Naive B cell (primary cell): ENCODE measurements around the gene ARID1B. TPM values are rescaled to one million over a fixed set of nuclear protein-coding genes. Genes with fewer than 3 reads are reported as not detected.
A peak's percentile ranks its signal among the peaks of the same experiment; 100 is the strongest.

Source experiments
- ATAC-seq, 2 donors: fragments of 150-1000 bp; cut with Tn5 transposase; 2 replicates each; pipeline ENCODE4 v1.10.0; 2021; ENCODE audit warnings: low read depth in 2 of 2, mild to moderate bottlenecking in 2 of 2, moderate library complexity in 2 of 2
- DNase-seq: peaks from one replicate; pipeline ENCODE4 v3.0.0; 2022
- H3K27ac Mint-ChIP-seq, 6 donors: one replicate each; pipeline ENCODE4 v1.8.0; 2020 to 2022; ENCODE audit warnings: mild to moderate bottlenecking in 6 of 6, mixed read lengths in 6 of 6, moderate library complexity in 5 of 6, inconsistent platforms in 2 of 6
- H3K27me3 Mint-ChIP-seq, 3 donors: one replicate each; pipeline ENCODE4 v1.8.0; 2021 to 2022; ENCODE audit warnings: mixed read lengths in 3 of 3, mild to moderate bottlenecking in 1 of 3
- H3K36me3 Mint-ChIP-seq, 2 donors: one replicate each; pipeline ENCODE4 v1.8.0; 2020 to 2022; ENCODE audit warnings: mixed read lengths in 2 of 2, inconsistent platforms in 1 of 2, mild to moderate bottlenecking in 1 of 2
- H3K4me1 Mint-ChIP-seq, 3 donors: one replicate each; pipeline ENCODE4 v1.8.0; 2020 to 2022; ENCODE audit warnings: mixed read lengths in 3 of 3, inconsistent platforms in 1 of 3, mild to moderate bottlenecking in 1 of 3, moderate library complexity in 1 of 3
- H3K4me3 Mint-ChIP-seq, 8 donors: one replicate each; pipeline ENCODE4 v1.8.0; 2020 to 2022; ENCODE audit warnings: mild to moderate bottlenecking in 8 of 8, mixed read lengths in 8 of 8, moderate library complexity in 8 of 8, inconsistent platforms in 2 of 8
- H3K9me3 Mint-ChIP-seq, 7 donors: one replicate each; pipeline ENCODE4 v1.8.0; 2020 to 2022; ENCODE audit warnings: mixed read lengths in 7 of 7, mild to moderate bottlenecking in 5 of 7, inconsistent platforms in 2 of 7, moderate library complexity in 1 of 7
- polyA plus RNA-seq, 6 donors: library from polyadenylated mRNA; unstranded; fragments of 300-500 nt; fragmentation: Illumina TruSeq; gene quantifications; one replicate each; pipeline ENCODE4 v1.2.3, GENCODE V29; 2021; ENCODE audit warnings: low read depth in 6 of 6

ARID1B gene
- polyA plus RNA-seq, 6 donors from 2014 or later, result 16.6 to 44.1 (median 27.5) TPM

DNA sequence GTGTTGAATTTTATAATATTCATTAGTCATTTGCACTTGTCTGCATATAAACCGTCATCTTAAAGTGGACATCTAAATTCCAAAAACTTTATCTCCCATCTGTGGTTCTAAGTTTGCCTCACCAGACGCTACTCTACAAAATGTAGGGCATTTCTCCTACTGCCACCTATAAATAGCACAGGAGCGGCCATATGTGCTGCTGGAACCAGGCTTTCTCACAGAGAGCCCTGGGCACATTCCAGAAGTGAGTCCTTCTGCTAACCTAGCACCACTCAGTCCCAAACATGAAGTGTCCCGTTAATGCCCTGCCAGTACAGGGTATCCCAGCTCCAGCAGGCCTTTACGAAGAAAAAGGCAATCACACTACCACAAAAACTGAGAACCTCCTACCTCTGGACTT is 392.5 kb downstream of the ARID1B start:
- ATAC-seq, result no peak
- Mint-ChIP-seq H3K4me3 (no peak overlapping the region), H3K27me3 (no peaks in the 10 kb centered on the region), H3K36me3 (peaks cover 8 to 17% of the 10 kb centered on the region in 2 donors), H3K9me3 (no peaks in the 10 kb centered on the region), H3K4me1 (peaks cover 0 to 2% (median 0%) of the 10 kb centered on the region in 3 donors), H3K27ac (peak overlapping the region in 1 of 6 donors; percentile 89)
- no peak for DNase-seq

DNA sequence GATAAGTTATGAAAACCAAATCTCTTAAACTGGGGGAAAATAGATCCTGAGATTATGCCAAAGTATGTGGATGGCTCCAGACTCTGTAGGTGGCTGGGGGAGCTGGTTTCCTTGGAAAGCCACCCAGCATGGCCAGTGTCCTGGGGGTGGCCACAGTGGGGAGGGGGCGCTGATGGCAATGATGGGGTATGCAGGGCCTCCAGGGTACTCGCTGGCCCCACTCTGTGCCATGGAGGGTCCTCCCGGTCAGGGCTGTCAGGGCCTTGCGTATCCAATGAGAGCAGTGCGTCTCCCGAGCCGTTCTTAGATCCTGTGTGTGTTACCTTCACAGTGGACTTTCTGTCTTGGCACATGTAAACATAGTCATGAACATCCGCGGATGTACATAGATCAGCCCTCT is 393.4 kb downstream of the ARID1B start:
- Mint-ChIP-seq H3K27ac (peak overlapping the region in 1 of 6 donors; percentile 69), H3K4me1 (peaks cover 0 to 2% (median 0%) of the 10 kb centered on the region in 3 donors), H3K4me3 (no peak overlapping the region), H3K27me3 (no peaks in the 10 kb centered on the region), H3K9me3 (no peaks in the 10 kb centered on the region), H3K36me3 (peaks cover 8 to 17% of the 10 kb centered on the region in 2 donors)
- ATAC-seq (no peak), DNase-seq (no peak)

DNA sequence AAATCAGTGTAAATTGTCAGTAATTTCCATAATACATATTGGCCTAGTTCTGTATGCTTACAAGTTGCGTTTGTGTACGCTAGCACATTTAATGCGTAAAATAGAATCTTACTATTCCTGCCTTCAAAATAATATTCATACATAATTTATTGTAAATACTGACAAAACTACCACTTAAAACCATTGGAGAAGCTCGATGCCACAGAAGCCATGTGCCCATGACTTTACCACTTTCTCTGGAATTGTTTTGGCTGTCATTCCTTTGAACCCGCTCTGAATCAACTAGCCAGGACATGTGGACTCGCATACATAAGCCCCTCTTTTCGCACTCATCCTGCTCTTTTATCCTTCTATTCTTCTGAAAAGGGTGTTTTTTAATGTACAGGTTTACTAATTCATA is 394.6 kb downstream of the ARID1B start:
- peak overlapping the region in 1 of 6 donors; percentile 49 for H3K27ac Mint-ChIP-seq
- H3K4me1 Mint-ChIP-seq, result peaks cover 0 to 2% (median 0%) of the 10 kb centered on the region in 3 donors
- ATAC-seq, result no peak
- H3K4me3 Mint-ChIP-seq, result no peak overlapping the region
- H3K27me3 Mint-ChIP-seq, result no peaks in the 10 kb centered on the region
- H3K36me3 Mint-ChIP-seq, result peaks cover 8 to 17% of the 10 kb centered on the region in 2 donors
- no peaks in the 10 kb centered on the region for H3K9me3 Mint-ChIP-seq
- DNase-seq, result no peak

DNA sequence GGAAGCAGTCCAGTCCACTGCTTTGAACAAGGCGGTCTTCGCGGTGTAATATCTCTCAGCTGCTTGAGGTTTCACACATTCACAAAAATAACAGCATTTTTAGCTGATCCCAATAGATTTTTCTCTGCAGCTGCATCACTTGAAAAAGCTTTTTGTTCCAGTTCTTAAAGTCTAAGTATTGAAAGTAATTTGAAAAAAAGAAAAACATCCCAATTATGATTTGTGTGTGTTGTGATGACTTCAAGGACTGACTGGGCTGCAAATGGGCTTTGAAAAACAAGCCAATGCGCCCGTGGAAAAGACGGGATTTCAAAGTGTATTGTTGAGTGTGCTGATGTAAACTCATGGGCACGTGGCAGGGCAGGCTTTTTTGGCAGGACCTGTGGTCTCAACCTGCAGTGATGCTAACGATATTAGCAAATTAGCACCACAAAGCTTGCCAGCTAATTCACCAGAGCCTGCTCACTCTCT is 395.1 kb downstream of the ARID1B start:
- Mint-ChIP-seq H3K4me1 (peaks cover 0 to 2% (median 0%) of the 10 kb centered on the region in 3 donors), H3K27ac (peak overlapping the region in 1 of 6 donors; percentile 49), H3K36me3 (peaks cover 3 to 17% of the 10 kb centered on the region in 2 donors), H3K9me3 (no peaks in the 10 kb centered on the region), H3K4me3 (no peak overlapping the region), H3K27me3 (no peaks in the 10 kb centered on the region)
- ATAC-seq (no peak), DNase-seq (no peak)

DNA sequence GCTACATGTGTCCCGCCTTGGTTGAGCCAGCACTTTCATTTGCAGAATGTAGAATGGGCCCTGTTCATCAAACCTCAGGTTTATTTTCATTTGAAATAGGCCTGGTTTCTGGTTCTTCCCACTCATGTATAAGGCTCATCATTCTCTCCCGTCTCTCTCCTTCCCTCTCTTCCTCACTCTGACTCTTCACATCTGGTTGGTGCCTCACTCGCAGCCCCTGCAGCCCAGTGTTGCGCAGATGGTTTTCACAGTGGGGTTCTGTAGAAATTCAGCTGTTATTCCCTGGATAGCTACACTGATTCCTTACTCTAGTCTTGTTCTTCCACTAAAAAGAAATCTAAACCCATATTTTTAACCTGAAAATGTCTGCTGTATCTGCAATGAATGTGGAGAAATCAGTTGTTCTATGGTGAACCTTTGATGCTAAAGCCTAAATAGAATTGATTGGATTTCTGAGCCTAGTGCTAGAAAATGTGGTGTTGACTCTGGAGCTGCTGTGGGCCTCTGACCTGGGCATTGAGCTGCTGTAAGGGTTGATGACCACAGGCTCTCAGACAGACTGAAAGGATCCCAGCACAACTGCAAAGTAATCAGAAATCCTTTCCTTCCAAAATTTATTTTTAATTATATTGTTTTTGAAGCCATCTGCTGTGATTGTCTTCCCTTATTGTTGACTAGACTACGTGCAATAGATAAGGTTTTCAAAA is 395.8 kb downstream of the ARID1B start:
- DNase-seq, result no peak
- Mint-ChIP-seq H3K4me1 (peaks cover 0 to 2% (median 0%) of the 10 kb centered on the region in 3 donors), H3K27ac (peak overlapping the region in 3 of 6 donors; percentile 19 to 78 (median 55)), H3K4me3 (no peak overlapping the region), H3K9me3 (no peaks in the 10 kb centered on the region), H3K27me3 (no peaks in the 10 kb centered on the region), H3K36me3 (peaks cover 0 to 12% of the 10 kb centered on the region in 2 donors)
- no peak for ATAC-seq

DNA sequence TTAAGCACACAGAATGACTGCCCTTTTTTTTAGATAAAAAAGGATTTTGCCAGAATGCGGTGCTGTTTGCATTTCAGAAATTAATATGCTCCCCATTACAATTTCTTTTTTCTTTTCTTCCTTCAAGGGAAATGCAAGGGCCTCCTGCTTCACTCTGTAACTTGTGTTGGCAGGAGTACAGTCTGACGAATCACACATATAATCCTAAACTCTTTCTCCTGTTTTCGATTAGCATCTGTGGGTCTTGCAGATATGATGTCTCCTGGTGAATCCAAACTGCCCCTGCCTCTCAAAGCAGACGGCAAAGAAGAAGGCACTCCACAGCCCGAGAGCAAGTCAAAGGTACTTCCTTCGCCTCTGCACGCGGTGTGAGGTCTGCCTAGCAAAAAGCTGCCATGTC is 396.6 kb downstream of the ARID1B start:
- Mint-ChIP-seq H3K36me3 (peaks cover 0 to 7% of the 10 kb centered on the region in 2 donors), H3K9me3 (no peaks in the 10 kb centered on the region), H3K27ac (peak overlapping the region in 2 of 6 donors; percentile 21 to 62), H3K27me3 (no peaks in the 10 kb centered on the region), H3K4me1 (peaks cover 0 to 2% (median 0%) of the 10 kb centered on the region in 3 donors), H3K4me3 (no peak overlapping the region)
- DNase-seq (no peak), ATAC-seq (no peak)

DNA sequence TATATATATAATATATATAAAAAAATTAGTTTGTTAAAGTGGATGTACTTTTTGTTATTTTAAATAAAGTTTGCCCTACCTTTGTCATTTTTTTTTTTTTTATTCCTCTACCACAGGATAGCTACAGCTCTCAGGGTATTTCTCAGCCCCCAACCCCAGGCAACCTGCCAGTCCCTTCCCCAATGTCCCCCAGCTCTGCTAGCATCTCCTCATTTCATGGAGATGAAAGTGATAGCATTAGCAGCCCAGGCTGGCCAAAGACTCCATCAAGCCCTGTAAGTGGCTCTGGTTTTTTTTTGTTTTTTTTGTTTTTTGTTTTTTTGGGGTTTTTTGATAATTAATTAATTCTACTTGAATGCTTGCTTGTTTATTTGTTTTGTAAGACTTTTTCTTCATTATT is 397.6 kb downstream of the ARID1B start:
- ATAC-seq (no peak), DNase-seq (no peak)
- H3K9me3 Mint-ChIP-seq, result no peaks in the 10 kb centered on the region
- peaks cover 0 to 2% (median 0%) of the 10 kb centered on the region in 3 donors for H3K4me1 Mint-ChIP-seq
- no peaks in the 10 kb centered on the region for H3K27me3 Mint-ChIP-seq
- peak overlapping the region in 1 of 8 donors; percentile 9 for H3K4me3 Mint-ChIP-seq
- peaks cover 0 to 7% of the 10 kb centered on the region in 2 donors for H3K36me3 Mint-ChIP-seq
- H3K27ac Mint-ChIP-seq, result peak overlapping the region in 1 of 6 donors; percentile 71

DNA sequence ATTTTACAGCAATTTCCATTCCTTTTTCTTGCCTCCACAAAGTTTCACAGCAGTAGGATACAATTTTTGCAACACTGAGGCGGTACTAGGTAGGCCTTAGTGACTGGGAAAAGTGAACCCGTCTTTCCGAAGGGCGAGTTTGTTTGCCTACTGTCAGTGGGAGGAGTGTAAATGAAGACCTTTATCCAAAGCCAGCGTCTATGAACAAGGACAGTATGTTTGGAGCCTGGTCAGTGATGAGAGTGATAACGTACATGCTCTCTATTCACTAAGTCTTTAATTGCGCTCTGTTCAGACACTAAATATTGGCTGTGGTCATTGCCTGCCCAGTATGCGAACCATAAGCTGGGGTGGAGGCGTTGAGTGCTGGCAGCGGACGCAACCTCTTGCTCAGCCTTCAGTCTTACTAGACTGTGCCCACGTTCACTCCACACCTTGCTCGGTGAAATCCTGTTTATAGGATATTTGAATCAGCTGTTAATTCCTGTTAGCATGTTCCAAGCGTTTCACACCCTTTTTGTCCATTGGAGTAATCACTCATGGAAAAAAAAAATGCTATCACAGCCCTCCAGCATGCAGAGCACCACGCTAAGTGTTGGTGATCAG is 400.7 kb downstream of the ARID1B start:
- H3K9me3 Mint-ChIP-seq, result no peaks in the 10 kb centered on the region
- H3K27me3 Mint-ChIP-seq, result no peaks in the 10 kb centered on the region
- no peak for ATAC-seq
- peaks cover 4 to 9% of the 10 kb centered on the region in 2 donors for H3K36me3 Mint-ChIP-seq
- H3K4me3 Mint-ChIP-seq, result no peak overlapping the region
- peaks cover 0 to 2% (median 0%) of the 10 kb centered on the region in 3 donors for H3K4me1 Mint-ChIP-seq
- no peak for DNase-seq
- H3K27ac Mint-ChIP-seq, result peak overlapping the region in 1 of 6 donors; percentile 39

DNA sequence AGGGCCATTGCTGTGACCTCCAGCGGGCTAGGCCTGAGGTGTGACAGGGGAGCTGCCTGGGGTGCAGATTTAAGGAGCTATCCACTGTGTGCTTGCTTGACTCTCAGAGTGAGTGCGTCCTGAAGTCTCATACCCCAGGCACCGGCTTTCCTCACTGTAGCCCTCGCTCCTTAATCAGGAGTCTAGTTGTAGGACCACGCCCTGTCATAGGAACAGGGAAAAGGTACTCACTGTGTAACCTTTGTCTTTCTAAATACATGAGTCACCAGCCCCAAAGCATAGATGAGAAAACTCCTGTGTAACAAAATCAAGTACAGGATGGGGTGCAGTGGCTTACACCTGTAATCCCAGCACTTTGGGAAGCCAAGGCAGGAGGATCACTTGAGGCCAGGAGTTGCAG is 404.5 kb downstream of the ARID1B start:
- Mint-ChIP-seq H3K36me3 (peaks cover 20 to 27% of the 10 kb centered on the region in 2 donors), H3K27ac (no peak overlapping the region), H3K9me3 (no peaks in the 10 kb centered on the region), H3K27me3 (no peaks in the 10 kb centered on the region), H3K4me3 (no peak overlapping the region), H3K4me1 (peaks cover 0 to 3% (median 0%) of the 10 kb centered on the region in 3 donors)
- ATAC-seq (no peak), DNase-seq (no peak)

DNA sequence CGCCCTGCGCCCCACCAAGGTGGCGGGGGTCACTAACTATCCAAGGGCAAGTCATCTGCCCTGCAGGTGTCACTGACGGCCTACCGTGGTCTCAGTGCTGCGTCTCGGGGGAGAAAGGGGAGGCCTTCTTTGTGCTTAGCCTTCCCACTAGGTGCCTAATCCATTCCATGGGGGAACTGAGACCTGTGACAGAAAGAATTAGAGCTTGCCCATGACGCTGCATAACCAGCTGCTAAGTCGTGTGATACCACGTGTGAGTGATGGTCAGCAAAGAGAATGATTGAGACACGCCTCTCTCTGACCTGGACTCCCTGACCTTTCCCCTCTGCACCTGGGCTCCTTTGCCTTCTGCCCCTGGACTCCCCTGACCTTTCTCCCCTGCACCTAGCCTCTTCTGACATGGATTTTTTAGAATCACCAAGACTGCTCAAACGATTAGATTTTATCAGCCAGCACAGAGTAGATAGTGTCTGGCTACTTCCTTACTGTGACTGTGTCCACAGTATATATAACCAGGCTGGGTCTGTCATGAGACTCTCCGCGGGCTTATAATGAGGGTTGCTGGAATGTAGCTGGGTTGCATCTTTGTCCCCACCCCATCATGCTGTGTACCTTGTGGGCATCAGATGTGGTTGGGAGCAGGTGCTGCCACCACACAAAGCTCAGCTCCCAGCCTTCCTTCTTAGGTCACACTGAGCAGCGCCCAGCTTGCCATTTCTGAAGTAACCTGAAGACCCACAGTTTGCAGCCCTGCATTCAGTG is 405.5 kb downstream of the ARID1B start:
- Mint-ChIP-seq H3K4me1 (peaks cover 0 to 3% (median 0%) of the 10 kb centered on the region in 3 donors), H3K9me3 (no peaks in the 10 kb centered on the region), H3K27me3 (no peaks in the 10 kb centered on the region), H3K36me3 (peaks cover 20 to 27% of the 10 kb centered on the region in 2 donors), H3K27ac (peak overlapping the region in 3 of 6 donors; percentile 53 to 83 (median 61)), H3K4me3 (no peak overlapping the region)
- no peak for DNase-seq
- no peak for ATAC-seq

DNA sequence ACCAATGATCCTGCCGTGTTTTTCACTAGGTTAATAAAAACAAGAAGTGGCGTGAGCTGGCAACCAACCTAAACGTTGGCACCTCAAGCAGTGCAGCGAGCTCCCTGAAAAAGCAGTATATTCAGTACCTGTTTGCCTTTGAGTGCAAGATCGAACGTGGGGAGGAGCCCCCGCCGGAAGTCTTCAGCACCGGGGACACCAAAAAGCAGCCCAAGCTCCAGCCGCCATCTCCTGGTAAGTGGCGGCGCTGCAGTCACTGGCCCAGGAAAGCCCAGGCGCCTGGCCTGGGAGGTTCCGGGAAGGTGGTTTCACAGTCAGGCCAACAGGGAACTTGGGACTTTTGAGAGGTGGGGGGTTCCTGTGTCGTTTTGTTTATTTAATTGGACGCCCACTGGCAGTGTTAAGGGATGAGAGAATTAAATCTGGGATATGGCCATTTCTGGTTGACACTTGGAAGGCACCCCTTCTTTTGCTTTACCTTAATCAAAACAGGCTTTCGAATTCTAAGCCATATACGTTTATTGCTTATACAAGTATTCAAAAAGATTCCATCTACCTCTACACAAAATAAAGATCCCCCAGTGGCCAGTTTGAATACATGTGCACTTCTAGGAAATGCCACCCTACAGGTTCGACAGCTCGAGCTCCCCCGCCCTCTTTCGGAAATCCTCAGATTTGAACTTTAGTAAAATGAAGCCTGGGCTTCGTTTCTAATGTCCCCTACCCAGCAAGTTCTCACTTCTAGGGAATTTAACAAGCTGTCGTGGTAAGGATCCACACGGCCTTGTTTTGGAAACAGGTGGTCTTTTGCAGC is 407.2 kb downstream of the ARID1B start:
- Mint-ChIP-seq H3K9me3 (no peaks in the 10 kb centered on the region), H3K36me3 (peaks cover 20 to 28% of the 10 kb centered on the region in 2 donors), H3K27ac (peak overlapping the region in 1 of 6 donors; percentile 69), H3K4me3 (no peak overlapping the region), H3K4me1 (peaks cover 0 to 3% (median 0%) of the 10 kb centered on the region in 3 donors), H3K27me3 (no peaks in the 10 kb centered on the region)
- ATAC-seq, result peak; percentile 53 to 55
- peak; percentile 14 for DNase-seq

DNA sequence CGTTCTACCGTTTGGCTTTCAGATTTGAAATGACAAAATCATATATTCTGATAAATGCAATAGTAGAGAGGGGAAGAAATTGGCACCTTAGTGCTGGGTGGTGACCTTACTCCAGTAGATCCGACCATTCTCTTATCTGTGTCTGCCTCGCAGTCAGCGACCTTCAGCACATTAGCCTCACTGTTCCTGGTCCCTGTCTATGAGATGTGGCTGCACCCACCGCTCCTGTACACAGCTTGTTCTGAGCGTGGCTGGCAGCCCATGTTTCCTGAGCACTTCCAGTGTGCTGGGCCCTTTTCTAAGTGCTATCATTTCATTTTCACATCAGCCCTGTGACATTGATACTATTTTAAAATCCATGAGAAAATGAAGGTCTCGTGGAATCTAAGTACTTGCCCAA is 408.0 kb downstream of the ARID1B start:
- no peak for ATAC-seq
- DNase-seq, result no peak
- H3K27me3 Mint-ChIP-seq, result no peaks in the 10 kb centered on the region
- H3K9me3 Mint-ChIP-seq, result no peaks in the 10 kb centered on the region
- peaks cover 21 to 34% of the 10 kb centered on the region in 2 donors for H3K36me3 Mint-ChIP-seq
- H3K27ac Mint-ChIP-seq, result peak overlapping the region in 2 of 6 donors; percentile 10 to 21
- H3K4me1 Mint-ChIP-seq, result peaks cover 0 to 3% (median 0%) of the 10 kb centered on the region in 3 donors
- H3K4me3 Mint-ChIP-seq, result no peak overlapping the region

DNA sequence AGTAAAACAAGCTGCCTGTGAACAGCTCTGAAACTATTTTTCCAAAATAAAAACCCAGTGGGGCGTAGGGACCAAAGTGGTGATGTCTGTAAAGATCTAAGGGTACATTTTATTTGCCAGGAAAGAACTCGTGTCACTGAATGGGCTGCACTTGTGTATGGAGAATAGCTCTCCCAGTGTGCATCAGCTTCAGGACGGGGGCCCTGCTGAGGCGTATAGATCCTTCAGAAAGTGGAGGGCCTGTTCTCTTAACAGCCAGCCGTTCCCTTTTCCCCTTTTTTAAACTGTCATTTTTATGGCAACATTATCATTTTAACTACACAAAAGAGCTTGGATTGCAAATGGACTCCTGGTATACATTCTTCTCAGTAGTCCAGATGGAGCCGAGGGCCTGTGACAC is 408.8 kb downstream of the ARID1B start:
- peaks cover 29 to 41% of the 10 kb centered on the region in 2 donors for H3K36me3 Mint-ChIP-seq
- no peak overlapping the region for H3K4me3 Mint-ChIP-seq
- peaks cover 0 to 9% (median 2%) of the 10 kb centered on the region in 3 donors for H3K4me1 Mint-ChIP-seq
- H3K27ac Mint-ChIP-seq, result peak overlapping the region in 2 of 6 donors; percentile 10 to 27
- ATAC-seq (no peak), DNase-seq (no peak)
- no peaks in the 10 kb centered on the region for H3K27me3 Mint-ChIP-seq
- no peaks in the 10 kb centered on the region for H3K9me3 Mint-ChIP-seq
